NCI-H1694 treated with DMSO at 0.1 percent for 48 hours (cell line): ENCODE measurements around the gene SHISAL1.

Experiments
- DNase-seq: peaks from one replicate; lab custom pipeline; 2025; lab: John Stamatoyannopoulos, UW

Gene SHISAL1

DNA sequence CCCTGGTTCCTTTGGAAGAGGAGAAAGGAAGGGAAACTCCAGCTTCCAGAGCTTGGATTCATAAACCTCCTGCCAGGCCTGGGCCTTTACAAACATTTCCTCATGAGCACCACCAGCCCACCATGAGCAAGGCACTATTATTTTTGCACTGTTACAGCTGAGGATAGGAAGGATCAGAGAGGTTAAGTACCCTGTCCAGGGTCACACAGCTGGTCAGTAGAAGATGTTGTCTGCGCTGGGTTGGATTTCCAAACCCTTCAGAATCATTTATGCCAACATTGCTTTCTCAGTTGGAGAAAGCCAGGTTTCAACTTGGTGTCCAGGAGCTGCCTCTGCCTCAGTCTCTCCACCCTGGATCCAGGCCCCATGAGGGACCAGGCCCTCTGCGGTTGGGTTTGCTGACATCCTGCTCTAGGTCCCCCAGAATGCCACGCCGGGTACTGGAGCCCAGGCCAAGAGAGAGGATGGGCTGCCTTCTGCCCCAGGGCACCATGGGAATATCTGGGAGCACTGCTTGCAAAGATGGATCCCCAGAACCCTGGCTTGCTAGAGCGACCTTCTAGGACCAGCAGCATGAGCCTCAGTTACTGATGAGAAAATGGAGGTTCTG is 29.7 kb upstream of the SHISAL1 start:
- no peak for DNase-seq

DNA sequence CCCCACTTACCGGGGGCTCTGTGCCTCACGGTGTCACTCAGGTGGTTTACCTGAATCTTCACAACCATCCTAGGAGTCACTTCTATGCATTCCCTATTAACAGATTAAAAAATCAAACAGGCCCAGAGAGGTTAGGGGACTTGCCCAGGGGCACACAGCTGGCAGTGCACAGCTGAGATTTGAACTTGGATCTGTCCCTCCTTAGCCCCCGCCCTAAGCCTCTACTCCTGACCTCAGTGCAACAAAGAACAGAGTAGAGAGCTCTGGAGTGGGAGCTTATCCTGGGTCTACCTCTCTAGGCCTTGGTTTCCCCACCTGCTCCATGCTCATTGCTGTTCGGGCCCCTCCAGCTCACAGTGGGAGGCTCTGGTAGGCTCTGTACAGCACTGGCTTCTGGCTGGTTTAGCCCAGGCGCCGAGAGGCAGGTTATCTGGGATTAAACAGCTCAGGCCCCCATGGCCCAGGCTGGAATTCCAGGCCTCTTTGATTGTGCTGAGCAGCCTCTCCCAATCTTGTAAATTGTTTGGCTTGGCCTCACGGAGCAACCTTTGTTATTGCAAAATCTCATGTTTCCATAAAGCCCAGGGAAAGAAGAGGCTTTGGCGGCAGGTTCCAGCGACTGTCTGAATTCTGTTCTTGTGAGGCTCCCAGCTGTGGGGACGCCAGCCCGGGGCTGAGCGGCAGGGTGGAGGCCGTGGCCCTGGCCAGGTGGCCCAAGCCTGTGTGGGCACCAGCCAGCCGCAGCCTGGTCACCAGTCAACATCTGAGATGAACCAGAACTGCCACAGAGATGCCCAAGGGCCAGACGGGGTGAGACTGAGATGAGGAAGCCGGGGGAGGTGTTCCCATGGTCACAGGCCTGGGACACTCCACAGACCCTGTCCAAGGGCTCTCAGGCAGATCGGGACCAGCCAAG is 28.9 kb upstream of the SHISAL1 start:
- no peak for DNase-seq

DNA sequence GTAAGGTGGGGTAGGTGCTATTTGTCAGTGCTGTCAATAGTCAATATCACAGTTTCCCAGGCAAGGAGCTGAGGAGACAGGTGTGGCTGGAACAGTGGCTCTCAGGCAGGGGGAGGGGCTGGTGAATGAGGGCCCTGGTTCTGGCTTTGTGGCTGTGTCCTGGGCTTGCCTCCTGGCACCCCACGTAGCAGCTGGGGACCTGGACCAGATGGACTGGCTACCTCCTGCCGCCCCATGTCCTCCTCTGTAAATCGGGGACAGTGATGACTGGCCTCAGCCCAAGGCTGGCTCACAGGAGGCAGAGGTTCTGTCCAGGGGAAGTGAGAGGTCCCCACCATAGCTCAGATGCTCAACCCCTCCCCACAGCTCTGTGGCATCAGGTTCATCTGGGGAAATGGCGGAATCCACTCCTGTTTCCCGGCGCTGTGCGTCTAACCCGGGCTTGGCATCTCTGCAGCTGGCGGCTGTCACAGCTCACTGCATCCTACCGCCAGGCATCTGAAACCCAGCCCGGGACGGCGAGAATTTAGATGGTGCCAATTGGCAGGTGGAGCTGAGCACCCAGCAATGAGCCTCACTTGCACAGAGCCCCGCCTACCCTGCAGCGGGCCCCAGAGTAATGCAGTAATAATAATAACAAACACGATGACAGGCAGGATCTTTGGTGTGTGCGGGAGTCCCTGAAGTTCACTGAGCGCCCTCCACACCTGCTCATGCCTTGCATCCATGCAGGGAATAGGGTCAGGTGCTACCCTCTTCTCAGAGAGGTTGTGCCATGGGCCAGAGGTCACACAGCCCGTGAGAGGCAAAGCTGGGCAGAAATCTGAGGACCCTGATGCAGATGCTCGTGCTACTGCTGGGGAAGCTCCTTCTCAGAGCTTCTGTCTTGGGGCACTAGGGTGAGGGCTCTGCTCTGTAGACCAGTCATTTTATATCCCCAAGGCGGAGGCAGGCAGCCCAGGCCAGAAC is 27.8 kb upstream of the SHISAL1 start:
- peak; percentile 96 for DNase-seq

DNA sequence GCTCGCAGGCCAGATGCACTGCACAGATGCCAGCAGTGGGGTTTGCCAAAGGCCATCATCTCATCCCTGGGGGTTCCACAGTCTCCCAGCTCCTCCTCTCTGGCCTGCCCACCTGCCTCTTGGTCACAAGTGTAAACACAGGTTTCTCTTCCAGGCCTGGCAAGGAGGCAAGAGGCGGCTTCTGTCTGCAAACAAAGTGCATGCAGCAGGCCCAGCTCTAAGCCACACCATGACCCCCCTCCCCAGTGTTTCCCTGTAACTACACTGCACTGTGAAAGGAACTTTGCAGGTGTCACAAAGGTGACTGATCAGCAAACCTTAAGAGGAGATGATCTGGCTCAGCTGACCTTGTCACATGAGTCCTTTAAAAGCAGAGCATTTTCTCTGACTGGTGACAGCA is 26.2 kb upstream of the SHISAL1 start:
- no peak for DNase-seq

DNA sequence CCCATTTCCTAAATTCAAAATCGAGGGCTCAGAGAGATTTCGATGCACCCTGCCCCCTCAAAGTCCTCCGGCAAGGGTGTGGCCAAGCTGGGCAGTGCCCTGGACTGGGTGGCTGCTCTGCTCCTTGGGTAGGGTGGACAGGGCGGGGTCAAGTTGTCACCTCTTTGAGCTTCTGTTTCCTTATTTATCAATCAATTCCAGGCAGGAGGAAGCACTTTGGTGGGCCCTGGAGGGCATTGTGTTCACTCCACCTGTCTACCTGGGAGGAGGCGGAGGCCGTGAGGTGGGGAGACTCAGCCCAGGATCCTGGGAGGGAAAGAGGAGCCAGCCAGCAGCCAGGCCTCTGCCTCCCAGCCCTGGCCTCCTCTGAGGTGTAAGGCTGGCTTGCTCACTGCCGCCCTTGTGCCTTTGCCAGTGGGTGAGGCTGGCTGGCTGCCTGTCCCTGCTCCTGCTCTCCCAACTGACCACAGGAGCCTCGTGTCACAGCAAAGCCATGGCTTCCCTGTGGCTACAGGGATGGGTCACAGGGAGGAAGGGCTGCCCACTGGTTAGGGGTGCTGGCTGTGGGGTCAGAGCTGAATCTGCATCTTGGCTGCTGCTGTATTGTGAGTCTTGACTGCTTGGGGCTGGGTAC is 25.5 kb upstream of the SHISAL1 start:
- no peak for DNase-seq

DNA sequence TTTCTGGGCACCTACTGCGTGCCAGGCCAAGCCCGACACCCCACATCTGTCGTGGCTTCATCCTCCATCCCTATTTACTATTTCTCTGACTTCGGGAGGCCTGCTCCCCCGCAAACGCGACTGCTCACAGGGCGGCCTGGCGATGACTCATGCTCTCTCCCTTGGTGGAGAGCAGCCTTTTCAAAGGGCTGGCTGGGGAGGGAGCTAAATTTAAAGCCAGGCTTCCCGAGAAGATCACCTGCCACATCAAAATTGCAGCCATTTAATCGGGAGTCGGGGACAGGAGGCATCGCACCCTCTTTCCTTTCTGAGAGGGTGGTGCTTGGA is 24.9 kb upstream of the SHISAL1 start:
- no peak for DNase-seq

DNA sequence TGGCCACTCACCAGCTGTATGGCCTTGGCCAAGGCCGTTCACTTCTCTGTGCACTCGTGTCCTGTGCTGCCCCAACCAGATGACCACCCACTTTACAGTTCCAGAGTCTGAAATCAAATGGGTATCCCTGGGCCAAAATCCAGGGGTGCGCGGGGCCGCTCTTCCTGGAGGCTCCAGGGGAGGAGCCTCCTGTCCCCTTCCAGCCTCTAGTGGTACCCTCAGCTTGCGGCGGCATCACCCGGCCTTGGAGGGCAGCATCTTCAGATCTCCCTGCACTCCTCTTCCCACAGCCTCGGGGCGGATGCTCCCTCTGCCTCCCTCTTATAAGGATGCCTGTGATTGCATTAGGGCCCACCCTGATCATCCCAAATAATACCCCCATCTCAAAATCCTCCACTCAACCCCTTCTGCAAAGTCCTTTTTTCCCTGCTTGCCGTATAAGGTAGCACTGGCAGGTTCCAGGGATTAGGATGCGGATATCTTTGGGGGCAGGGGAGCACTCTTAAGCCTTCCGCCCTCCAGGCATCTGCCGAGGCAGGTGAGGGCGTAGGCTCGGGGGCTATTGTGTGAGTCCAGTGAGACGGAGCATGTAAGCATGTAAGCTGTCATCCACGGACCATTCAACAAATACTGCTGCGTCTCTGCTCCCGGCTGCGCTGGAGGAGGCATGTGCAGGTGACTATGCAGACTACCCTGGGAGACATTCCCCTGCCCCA is 24.4 kb upstream of the SHISAL1 start:
- no peak for DNase-seq

DNA sequence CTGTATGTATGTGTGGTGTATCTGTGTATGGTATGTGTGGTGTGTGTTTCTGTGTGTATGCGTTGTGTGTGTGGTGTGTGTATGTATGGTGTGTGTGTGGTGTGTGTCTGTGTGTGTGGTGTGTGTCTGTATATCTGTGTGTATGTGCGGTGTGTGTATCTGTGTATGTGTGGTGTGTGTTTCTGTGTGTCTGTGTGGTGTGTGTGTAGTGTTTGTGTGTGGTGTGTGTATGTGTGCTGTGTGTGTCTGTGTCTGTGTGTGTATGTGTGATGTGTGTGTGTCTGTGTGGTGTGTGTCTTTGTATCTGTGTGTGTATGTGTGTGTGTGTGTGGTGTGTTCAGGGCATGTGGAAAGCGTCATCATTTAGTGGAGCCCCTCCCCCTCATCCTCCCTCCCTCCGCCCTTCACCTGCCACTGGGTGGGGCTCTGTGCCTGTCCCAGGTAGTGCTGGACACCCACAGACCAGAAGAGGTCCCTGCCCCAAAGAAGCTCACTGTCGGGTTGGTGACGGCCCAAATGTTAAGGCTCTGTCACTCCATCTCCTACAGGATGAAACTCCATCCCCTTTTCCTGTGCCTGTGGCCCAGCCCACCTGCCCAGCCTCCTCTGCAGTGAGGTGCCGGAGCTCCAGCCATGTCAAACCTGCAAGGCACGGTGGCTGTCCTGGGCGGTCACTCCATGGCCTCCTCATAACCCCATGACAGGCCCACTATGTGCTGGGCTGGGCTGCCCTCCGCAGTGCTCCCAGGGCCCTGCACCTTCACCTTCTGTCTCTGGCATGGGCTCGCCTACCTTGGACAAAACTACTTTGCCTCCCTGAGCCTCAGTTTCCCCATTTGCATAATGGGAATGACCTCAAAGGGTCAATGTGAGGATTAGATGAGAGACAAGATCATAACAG is 23.4 kb upstream of the SHISAL1 start:
- no peak for DNase-seq

DNA sequence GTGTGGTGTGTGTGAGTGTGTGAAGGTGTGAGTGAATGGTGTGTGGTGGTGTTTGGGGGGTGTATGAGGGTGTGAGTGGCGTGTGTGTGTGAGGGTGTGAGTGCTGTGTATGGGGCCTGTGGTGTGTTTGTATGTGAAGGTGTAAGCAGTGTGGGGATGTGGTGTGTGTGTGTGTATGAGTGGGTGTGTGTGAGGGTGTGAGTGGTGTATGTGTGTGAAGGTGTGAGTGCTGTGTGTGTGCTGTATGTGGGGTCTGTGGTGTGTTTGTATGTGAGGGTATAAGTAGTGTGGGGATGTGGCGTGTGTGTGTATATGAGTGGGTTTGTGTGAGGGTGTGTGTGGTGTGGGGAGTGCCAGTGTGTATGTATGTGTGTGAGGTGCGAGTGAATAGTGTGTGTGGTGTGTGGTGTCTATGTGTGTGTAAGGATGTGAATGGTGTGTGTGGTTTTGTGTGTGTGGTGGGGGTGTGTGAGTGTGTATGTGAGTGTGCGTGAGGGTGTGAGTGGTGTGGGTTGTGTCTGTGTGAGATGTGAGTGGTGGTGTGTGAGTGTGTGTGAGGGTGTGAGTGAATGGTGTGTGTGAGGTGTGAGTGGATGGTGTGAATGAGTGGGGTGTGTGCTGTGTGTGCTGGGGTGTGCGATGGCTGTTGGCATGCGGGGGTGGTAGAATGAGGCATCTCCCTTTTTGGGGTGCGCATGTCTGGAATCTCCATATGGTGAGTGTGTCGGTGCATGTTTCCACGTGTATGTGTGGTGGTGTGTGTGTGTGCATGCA is 22.5 kb upstream of the SHISAL1 start:
- no peak for DNase-seq

DNA sequence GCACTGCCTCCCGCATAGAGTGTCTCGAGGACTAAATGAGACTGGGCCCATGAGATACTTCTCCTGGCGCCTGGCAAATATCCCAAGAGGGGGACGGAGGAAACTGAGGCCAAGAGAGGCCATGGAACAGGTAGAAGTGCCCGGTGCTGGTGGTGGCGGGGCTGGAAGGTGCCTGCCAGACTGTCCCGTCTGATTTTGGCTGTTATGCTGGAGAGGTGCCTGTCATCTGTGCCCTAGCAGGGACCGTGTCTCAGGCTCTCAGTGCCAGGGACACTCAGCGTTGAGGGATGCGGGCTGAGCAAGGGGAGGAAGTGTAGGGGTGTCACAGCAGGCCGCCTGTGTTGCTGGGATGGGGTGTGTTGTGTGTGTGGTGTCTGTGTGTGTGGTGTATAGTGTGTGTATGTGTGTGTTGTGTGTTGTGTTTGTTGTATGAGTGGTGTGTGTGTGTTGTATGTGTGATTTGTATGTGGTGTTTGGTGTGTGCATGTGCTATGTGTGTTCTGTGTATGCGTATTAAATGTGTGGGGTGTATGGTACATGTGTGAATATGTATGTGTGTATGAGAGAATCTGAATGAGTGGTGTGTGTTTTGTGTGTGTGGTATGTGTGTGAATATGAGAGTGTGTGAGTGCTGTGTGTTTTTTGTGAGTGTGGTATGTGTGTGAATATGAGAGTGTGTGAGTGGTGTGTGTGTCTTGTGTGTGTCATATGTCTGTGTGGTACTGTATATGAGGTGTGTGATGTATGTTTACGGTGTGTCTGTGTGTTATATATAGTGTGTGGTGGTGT is 21.3 kb upstream of the SHISAL1 start:
- DNase-seq: no peak

DNA sequence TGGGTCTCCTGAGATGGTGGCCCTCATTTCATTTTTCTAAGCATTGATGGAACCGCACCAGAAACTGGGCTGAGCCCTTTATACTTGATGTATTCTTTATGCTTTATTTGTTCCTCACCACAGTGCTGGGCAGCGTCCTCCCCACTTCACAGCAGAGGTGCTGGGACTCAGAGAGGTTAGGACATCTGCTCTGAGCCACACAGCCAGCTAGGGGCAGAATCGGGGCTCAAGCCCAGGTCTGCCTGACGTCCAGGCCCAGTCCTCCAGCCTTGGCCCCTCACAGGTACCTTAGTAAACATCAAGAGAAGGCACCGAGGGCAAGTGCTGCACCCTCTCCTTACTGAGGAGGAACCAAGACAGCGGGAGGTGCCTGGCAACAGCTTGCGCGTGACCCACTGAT is 20.2 kb upstream of the SHISAL1 start:
- no peak for DNase-seq

DNA sequence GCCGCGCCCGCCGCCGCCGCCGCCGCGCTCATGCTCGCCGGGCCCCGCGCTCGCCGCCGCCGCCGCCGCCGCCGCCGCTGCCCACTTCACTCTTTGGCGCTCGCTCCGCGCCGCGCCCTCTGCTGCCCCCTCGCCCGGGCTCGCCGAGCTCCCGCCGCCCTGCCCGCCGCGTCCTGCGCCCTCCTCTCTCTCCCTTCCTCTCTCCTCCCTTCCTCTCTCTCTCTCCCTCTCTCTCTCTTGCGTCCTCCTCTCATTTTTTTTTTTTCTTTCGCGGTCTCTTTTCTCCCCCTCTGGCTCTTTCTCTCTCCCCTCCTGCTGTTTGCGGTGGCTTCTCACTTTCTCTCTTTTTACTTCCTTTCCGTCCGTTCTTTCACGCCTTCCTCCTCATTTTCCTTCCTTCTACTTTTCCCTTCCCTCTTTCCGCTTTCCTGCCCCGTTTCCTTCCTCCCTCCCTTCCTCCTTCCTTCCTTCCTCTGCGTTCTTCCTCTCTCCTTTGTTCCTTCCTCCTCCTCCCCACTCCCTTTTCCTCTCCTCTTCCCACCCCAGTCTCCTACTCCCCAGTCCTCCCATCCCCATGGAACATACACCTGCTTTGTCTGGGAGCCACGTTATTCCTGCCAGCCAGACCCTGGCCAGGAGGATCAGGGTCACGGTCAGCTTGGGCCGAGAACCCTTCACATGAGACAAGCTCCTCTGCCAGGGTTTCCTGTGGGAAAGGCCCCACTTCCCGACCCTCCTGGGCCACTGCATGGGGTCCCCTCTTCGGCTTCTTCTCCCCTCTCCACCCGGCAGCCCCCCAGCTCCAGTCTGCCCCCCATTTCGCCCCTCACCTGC is 19.3 kb upstream of the SHISAL1 start:
- no peak for DNase-seq

DNA sequence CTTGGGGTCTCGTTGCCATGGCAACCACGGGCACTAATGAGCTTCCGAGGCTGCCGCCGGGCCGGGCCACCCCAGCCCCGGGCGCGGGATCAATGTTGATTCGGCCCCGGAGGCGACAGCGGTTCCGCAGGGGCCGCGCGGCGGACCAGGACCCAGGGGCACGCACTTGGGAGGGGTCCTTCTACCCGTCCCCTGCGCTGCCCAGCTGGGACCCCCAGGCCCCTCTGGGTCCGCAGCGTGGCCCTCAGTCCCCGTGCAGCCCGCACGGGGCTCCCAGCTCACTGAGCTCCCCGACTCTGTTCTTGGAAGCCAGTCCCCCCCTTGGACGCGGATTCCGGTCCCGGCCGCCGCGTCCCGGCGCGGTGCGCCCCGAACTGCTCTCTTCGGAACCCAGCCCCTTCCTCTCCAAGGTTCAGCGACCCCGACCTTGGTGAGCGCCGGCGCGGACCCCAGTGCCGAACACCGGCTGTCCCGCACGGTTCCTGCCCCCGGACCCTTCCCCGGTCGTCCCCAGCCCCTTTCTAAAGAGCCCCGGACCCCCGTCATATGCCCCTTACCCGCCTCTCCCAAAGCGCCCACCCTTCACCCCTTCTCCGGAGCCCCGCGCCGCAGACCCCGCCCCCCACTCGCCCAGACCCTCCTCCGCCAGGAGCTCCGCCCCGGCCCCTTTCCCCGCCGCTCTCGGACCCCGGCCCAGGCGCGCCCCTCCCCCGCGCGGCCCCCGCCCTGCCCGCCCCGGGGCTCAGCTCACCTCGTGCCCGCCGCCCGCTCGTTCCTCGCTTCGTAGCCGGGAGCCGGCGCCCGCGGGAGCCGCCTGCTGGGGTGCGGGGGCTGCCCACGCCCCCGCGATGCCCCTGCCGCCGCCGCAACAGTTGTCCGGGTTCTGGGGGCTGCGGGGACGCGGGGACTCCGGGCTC is 18.3 kb upstream of the SHISAL1 start:
- no peak for DNase-seq

DNA sequence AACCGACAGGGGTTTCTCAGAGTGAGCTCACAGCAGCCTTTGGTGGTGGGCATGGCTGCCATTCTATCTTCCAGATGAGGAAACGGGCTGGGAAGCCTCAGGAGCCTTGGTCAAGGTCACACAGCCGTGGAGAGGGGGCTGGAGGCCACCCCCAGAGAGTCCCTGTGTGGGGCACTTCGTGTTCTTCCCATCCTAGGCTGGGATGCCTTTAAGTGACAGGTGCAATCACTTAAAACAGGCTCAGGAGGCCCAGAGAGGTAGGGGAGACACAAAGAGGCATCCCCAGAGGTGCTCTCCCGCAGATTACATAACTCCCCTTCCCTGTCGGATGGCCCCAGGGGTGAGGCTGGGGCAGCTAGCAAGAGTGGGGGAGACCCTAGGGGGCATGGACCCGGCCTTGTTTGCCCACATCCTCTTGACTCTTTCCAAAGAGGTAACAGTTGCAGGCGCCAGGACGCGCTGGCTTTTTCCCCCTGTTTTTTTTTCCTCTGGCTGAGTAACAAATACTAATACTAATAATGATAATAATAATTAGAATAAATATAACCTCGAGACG is 17.5 kb upstream of the SHISAL1 start:
- no peak for DNase-seq

DNA sequence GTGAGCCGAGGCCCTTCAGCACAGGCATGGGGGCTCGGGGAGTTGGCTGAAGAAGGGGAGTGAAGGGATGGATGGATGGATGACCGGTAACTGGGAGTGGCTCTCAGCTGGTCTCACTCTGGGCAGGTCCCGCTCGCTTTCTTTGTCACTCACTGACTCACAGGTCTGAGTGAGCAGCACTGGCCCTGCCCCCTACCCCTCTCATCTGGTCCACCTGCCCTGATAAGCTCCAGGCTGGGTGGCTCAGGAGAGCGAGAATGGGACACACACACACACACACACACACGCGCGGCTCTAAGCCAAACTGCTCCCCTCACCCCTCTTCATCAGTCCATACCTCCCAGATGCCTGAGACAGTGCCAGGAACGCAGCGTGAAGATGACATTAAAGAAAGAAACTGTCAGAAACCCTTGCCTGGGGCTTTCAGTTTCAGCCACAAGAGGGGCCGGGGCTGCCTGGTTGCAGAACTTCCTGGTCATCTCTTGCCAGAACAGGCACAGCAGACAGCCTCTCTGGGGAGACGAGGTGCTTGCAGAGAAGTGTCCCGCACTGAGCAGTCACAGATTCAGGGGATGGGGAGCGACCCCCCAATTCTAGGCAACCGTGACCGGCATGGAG is 16.5 kb upstream of the SHISAL1 start:
- DNase-seq: no peak

DNA sequence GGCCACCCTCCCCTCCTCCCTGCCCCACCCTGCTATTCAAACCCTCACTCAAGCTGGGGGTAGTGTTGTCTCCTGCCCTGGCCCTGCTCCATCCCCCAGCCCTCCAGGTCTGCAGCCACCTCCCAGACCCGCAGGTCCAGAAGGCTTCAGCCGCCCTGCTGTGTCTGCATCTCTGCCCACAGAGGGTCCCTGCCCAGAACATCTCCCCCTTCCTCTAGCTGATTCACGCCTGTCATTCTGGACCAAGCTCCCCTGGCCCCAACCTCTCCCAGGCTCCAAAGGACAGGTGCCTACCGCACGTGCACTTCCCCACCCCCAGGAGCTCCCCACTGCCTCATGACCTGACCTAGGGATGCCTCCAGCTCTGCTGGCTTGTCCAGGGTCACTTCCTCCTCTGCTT is 16.0 kb upstream of the SHISAL1 start:
- DNase-seq: no peak
